PC-3 (cell line): ENCODE measurements around the gene CADPS2. TPM values are rescaled to one million over a fixed set of nuclear protein-coding genes. Genes with fewer than 3 reads are reported as not detected.

ENCODE experiments used
- ATAC-seq: fragments of 200-7000 bp; cut with Tn5 transposase; 2 replicates; pipeline ENCODE4 v1.9.1; 2020; ENCODE audit warnings: mild to moderate bottlenecking, moderate library complexity
- BruUV-seq: library from RNA; stranded (reverse); fragments of 400-500 nt; replicated peaks from 2 replicates; lab custom pipeline; 2021; lab: Mats Ljungman, UMichigan
- CTCF ChIA-PET: fragments of 300-600 bp; sonication (Branson Sonifier 250); formaldehyde crosslinking; loops from one replicate; lab custom pipeline; 2022; ENCODE audit warnings: antibody characterized with exemption; lab: Charles Lee
- POLR2A ChIA-PET: fragments of 300-600 bp; sonication (Branson Sonifier 250); formaldehyde crosslinking; loops from one replicate; lab custom pipeline; 2022; ENCODE audit warnings: antibody characterized with exemption; ENCODE audit not compliant: unreplicated experiment; lab: Charles Lee
- DNase-seq: peaks from one replicate; pipeline ENCODE4 v3.0.0-alpha.2; 2015
- H2AFZ ChIP-seq: fragments of 300-600 bp; sonication (generic); 2 replicates; pipeline ENCODE4 v1.6.0; 2016; ENCODE audit warnings: antibody characterized with exemption, low read length
- H3F3A ChIP-seq: fragments of 300-600 bp; sonication (generic); one replicate; pipeline ENCODE4 v1.6.0; 2017; ENCODE audit warnings: antibody characterized with exemption, low read length, control low read depth, mild to moderate bottlenecking; ENCODE audit not compliant: unreplicated experiment
- H3K27ac ChIP-seq: fragments of 300-600 bp; sonication (generic); 2 replicates; pipeline ENCODE4 v1.5.1; 2016; ENCODE audit warnings: mild to moderate bottlenecking, low read length
- H3K27me3 ChIP-seq: fragments of 300-600 bp; sonication (generic); 2 replicates; pipeline ENCODE4 v1.6.1; 2016; ENCODE audit warnings: low read length, mixed read lengths
- H3K36me3 ChIP-seq: fragments of 300-600 bp; sonication (generic); 2 replicates; pipeline ENCODE4 v1.6.1; 2016; ENCODE audit warnings: low read depth, mixed run types, low read length, mixed read lengths
- H3K4me1 ChIP-seq: fragments of 300-600 bp; sonication (generic); 2 replicates; pipeline ENCODE4 v1.5.1; 2016; ENCODE audit warnings: low read length; ENCODE audit not compliant: insufficient read depth
- H3K4me2 ChIP-seq: fragments of 300-600 bp; sonication (generic); 2 replicates; pipeline ENCODE4 v1.6.0; 2016; ENCODE audit warnings: low read length
- H3K4me3 ChIP-seq: fragments of 300-600 bp; sonication (generic); 2 replicates; pipeline ENCODE4 v1.5.1; 2016; ENCODE audit warnings: mild to moderate bottlenecking, low read length, mixed read lengths
- H3K79me2 ChIP-seq: fragments of 300-600 bp; sonication (generic); 2 replicates; pipeline ENCODE4 v1.6.1; 2017; ENCODE audit warnings: low read length, mixed read lengths
- H3K9ac ChIP-seq: fragments of 300-600 bp; sonication (generic); 2 replicates; pipeline ENCODE4 v1.6.0; 2016; ENCODE audit warnings: mild to moderate bottlenecking, low read length
- H3K9me2 ChIP-seq: fragments of 300-600 bp; sonication (generic); replicated peaks from 2 replicates; pipeline ENCODE4 v1.6.1; 2016; ENCODE audit warnings: mixed run types, low read length, mixed read lengths
- H3K9me3 ChIP-seq: fragments of 300-600 bp; sonication (generic); 2 replicates; pipeline ENCODE4 v1.6.1; 2016; ENCODE audit warnings: low read length, mixed read lengths
- H4K20me1 ChIP-seq: fragments of 300-600 bp; sonication (generic); 2 replicates; pipeline ENCODE4 v1.6.1; 2016; ENCODE audit warnings: low read length, mixed read lengths
- EZH2 ChIP-seq: fragments of 300-600 bp; sonication (generic); IDR thresholded peaks from one replicate; pipeline ENCODE4 v1.6.1; 2017; ENCODE audit warnings: antibody characterized with exemption, mild to moderate bottlenecking, low read length; ENCODE audit not compliant: unreplicated experiment
- EZH2phosphoT487 ChIP-seq: fragments of 300-600 bp; sonication (generic); IDR thresholded peaks from 2 replicates; pipeline ENCODE4 v1.6.1; 2018; ENCODE audit warnings: mild to moderate bottlenecking, antibody characterized with exemption, low read length, borderline replicate concordance
- intact Hi-C: fragments of 100-400 bp; cut with micrococcal nuclease; formaldehyde crosslinking; loops from 2 replicates; pipeline ENCODE4 v1.9.0; 2023
- total RNA-seq: library from RNA; depleted of rRNA; stranded (reverse); fragments of >200 nt; gene quantifications from 2 replicates; pipeline ENCODE4 v1.2.3, GENCODE V29; 2014
- TF ChIP-seq, protein P1 (sequence below): fragments of 300-600 bp; sonication (generic); conservative IDR thresholded peaks from 2 replicates; pipeline ENCODE4 v1.5.1; 2017; ENCODE audit warnings: antibody characterized with exemption, low read depth, mild to moderate bottlenecking, low read length

CADPS2 gene
- total RNA-seq, 1 experiment from 2014 or later, result 9.4 TPM

GRCh38 chr7:122453432-122453831 lies 432.8 kb downstream of the CADPS2 start:
- H3K9me3 ChIP-seq, result no peaks in the 10 kb centered on the region
- no peaks in the 10 kb centered on the region for H3F3A ChIP-seq
- no peak overlapping the region for H3K27ac ChIP-seq
- no peak overlapping the region for H3K4me3 ChIP-seq
- no peak for ATAC-seq
- no peak overlapping the region for H3K4me2 ChIP-seq
- no peak for DNase-seq
- no peaks in the 10 kb centered on the region for H3K27me3 ChIP-seq
- H3K9ac ChIP-seq, result no peak overlapping the region
- intact Hi-C loops, result no loop called here
- ChIA-PET CTCF (no interaction called here), POLR2A (no interaction called here)
- no peak overlapping the region for H2AFZ ChIP-seq
- BruUV-seq, result no TSS peak
- TF ChIP-seq EZH2, result no peak
- no peaks in the 10 kb centered on the region for H3K36me3 ChIP-seq
- no peaks in the 10 kb centered on the region for H3K79me2 ChIP-seq
- no peaks in the 10 kb centered on the region for H3K9me2 ChIP-seq
- H4K20me1 ChIP-seq, result no peaks in the 10 kb centered on the region
- no peaks in the 10 kb centered on the region for H3K4me1 ChIP-seq

GRCh38 chr7:122448893-122449589 lies 437.2 kb downstream of the CADPS2 start:
- H3K79me2 ChIP-seq, result no peaks in the 10 kb centered on the region
- no peak for ATAC-seq
- POLR2A ChIA-PET, result no interaction called here

GRCh38 chr7:122442929-122443328 lies 443.3 kb downstream of the CADPS2 start:
- Histone ChIP-seq H2AFZ (no peak overlapping the region), H3K4me1 (no peaks in the 10 kb centered on the region), H3K27ac (no peak overlapping the region), H3K9me3 (no peaks in the 10 kb centered on the region), H3K79me2 (no peaks in the 10 kb centered on the region), H3K4me2 (no peak overlapping the region), H3K36me3 (no peaks in the 10 kb centered on the region), H3K9me2 (no peaks in the 10 kb centered on the region), H3K4me3 (no peak overlapping the region), H3K9ac (no peak overlapping the region), H4K20me1 (no peaks in the 10 kb centered on the region), H3F3A (no peaks in the 10 kb centered on the region), H3K27me3 (no peaks in the 10 kb centered on the region)
- intact Hi-C loops, result no loop called here
- no peak for DNase-seq
- TF ChIP-seq EZH2phosphoT487, result no peak
- TF ChIP-seq, protein P1, sequence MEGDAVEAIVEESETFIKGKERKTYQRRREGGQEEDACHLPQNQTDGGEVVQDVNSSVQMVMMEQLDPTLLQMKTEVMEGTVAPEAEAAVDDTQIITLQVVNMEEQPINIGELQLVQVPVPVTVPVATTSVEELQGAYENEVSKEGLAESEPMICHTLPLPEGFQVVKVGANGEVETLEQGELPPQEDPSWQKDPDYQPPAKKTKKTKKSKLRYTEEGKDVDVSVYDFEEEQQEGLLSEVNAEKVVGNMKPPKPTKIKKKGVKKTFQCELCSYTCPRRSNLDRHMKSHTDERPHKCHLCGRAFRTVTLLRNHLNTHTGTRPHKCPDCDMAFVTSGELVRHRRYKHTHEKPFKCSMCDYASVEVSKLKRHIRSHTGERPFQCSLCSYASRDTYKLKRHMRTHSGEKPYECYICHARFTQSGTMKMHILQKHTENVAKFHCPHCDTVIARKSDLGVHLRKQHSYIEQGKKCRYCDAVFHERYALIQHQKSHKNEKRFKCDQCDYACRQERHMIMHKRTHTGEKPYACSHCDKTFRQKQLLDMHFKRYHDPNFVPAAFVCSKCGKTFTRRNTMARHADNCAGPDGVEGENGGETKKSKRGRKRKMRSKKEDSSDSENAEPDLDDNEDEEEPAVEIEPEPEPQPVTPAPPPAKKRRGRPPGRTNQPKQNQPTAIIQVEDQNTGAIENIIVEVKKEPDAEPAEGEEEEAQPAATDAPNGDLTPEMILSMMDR, result no peak
- TF ChIP-seq EZH2, result no peak
- BruUV-seq, result no TSS peak
- CTCF ChIA-PET, result no interaction called here
- POLR2A ChIA-PET, result no interaction called here
- ATAC-seq, result no peak

More at GRCh38 chr7:122448893-122449589, 437.2 kb downstream of the CADPS2 start:
- Histone ChIP-seq H3K36me3 (no peaks in the 10 kb centered on the region), H3K9me3 (no peaks in the 10 kb centered on the region), H3K9ac (no peak overlapping the region), H4K20me1 (no peaks in the 10 kb centered on the region), H3F3A (no peaks in the 10 kb centered on the region), H3K4me3 (no peak overlapping the region), H3K27me3 (no peaks in the 10 kb centered on the region), H3K27ac (no peak overlapping the region), H3K4me2 (no peak overlapping the region), H3K4me1 (no peaks in the 10 kb centered on the region), H2AFZ (no peak overlapping the region), H3K9me2 (no peaks in the 10 kb centered on the region)
- BruUV-seq, result no TSS peak
- CTCF ChIA-PET, result no interaction called here
- TF ChIP-seq, protein P1, result no peak
- TF ChIP-seq EZH2 (no peak), EZH2phosphoT487 (no peak)
- intact Hi-C loops, result no loop called here
- no peak for DNase-seq
